ENCODE measurements around the gene CABP7. TPM values are rescaled to one million over a fixed set of nuclear protein-coding genes. Genes with fewer than 3 reads are reported as not detected.

CABP7 gene
- total RNA-seq, 4 donors from 2014 or later, result 0.73 to 1.0 TPM; not detected in 2

GRCh38 chr22:29710193-29710592 is 9.6 kb upstream of the CABP7 start:
- intact Hi-C loops (cut with DNase I), result no loop called here
- TF ChIP-seq CTCF (IDR thresholded peaks at IDR 0.05) (no peak), POLR2A (IDR thresholded peaks at IDR 0.05) (no peak)
- Histone ChIP-seq H3K9me3 (no peaks in the 10 kb centered on the region), H3K4me3 (replicated peaks in 1 of 3) (no peak overlapping the region), H3K27ac (no peak overlapping the region), H3K36me3 (no peaks in the 10 kb centered on the region), H3K27me3 (no peaks in the 10 kb centered on the region), H3K4me1 (peaks cover 0 to 6% of the 10 kb centered on the region in 2 donors)
- DNase-seq, result no peak
- 78 to 79% methylated on average over 12 to 15 of the region's 15 CpGs for whole genome bisulfite sequencing, 2 donors

GRCh38 chr22:29710922-29711593 is 8.7 kb upstream of the CABP7 start:
- no peaks in the 10 kb centered on the region for H3K4me1 ChIP-seq
- intact Hi-C loops (cut with DNase I), result no loop called here
- H3K27me3 ChIP-seq, result no peaks in the 10 kb centered on the region
- H3K27ac ChIP-seq, result no peak overlapping the region
- WGBS, 2 donors, result 51 to 53% methylated on average over 6 to 18 of the region's 18 CpGs
- H3K9me3 ChIP-seq, result no peaks in the 10 kb centered on the region
- no peak for DNase-seq
- H3K36me3 ChIP-seq, result no peaks in the 10 kb centered on the region
- TF ChIP-seq POLR2A (IDR thresholded peaks at IDR 0.05) (no peak), CTCF (IDR thresholded peaks at IDR 0.05) (no peak)
- H3K4me3 ChIP-seq (replicated peaks in 1 of 3), result no peak overlapping the region

- H3K9me3 ChIP-seq, result no peaks in the 10 kb centered on the region
- intact Hi-C loops (cut with DNase I), result no loop called here
- no peaks in the 10 kb centered on the region for H3K36me3 ChIP-seq
- H3K27me3 ChIP-seq, result no peaks in the 10 kb centered on the region
- 86 to 93% methylated on average over 2 of the region's 2 CpGs for WGBS, 2 donors
- H3K4me1 ChIP-seq, result no peaks in the 10 kb centered on the region
- no peak overlapping the region for H3K4me3 ChIP-seq (replicated peaks in 1 of 3)
- TF ChIP-seq CTCF (IDR thresholded peaks at IDR 0.05) (no peak), POLR2A (IDR thresholded peaks at IDR 0.05) (no peak)
- DNase-seq, result no peak
- H3K27ac ChIP-seq, result no peak overlapping the region
These were observed 7.7 kb upstream of the CABP7 start for GRCh38 chr22:29712119-29712518.

GRCh38 chr22:29713156-29713727 is 6.6 kb upstream of the CABP7 start:
- DNase-seq, result no peak
- Histone ChIP-seq H3K4me3 (replicated peaks in 1 of 3) (no peak overlapping the region), H3K9me3 (no peaks in the 10 kb centered on the region), H3K27ac (no peak overlapping the region), H3K27me3 (no peaks in the 10 kb centered on the region), H3K4me1 (no peaks in the 10 kb centered on the region), H3K36me3 (no peaks in the 10 kb centered on the region)
- TF ChIP-seq CTCF (IDR thresholded peaks at IDR 0.05), result no peak
- no peak for TF ChIP-seq POLR2A (IDR thresholded peaks at IDR 0.05)
- WGBS, 2 donors, result 56 to 61% methylated on average over 8 of the region's 8 CpGs
- intact Hi-C loops (cut with DNase I), result no loop called here

GRCh38 chr22:29715240-29715639 is 4.6 kb upstream of the CABP7 start:
- no peak for DNase-seq
- Histone ChIP-seq H3K36me3 (no peaks in the 10 kb centered on the region), H3K4me1 (peaks cover 0 to 4% of the 10 kb centered on the region in 2 donors), H3K27ac (no peak overlapping the region), H3K27me3 (peaks cover 4% of the 10 kb centered on the region), H3K4me3 (replicated peaks in 1 of 3) (no peak overlapping the region), H3K9me3 (no peaks in the 10 kb centered on the region)
- WGBS, 2 donors, result 51 to 65% methylated on average over 5 to 9 of the region's 13 CpGs
- intact Hi-C loops (cut with DNase I), result no loop called here
- TF ChIP-seq POLR2A (IDR thresholded peaks at IDR 0.05) (no peak), CTCF (IDR thresholded peaks at IDR 0.05) (no peak)

Data from thyroid gland (tissue), 4 donors.